GM03348 (cell line): ENCODE results near the gene UMAD1.

ENCODE experiments used
- DNase-seq: peaks from one replicate; pipeline ENCODE4 v3.0.0; 2012; ENCODE audit warnings: low spot score

Gene UMAD1

DNA sequence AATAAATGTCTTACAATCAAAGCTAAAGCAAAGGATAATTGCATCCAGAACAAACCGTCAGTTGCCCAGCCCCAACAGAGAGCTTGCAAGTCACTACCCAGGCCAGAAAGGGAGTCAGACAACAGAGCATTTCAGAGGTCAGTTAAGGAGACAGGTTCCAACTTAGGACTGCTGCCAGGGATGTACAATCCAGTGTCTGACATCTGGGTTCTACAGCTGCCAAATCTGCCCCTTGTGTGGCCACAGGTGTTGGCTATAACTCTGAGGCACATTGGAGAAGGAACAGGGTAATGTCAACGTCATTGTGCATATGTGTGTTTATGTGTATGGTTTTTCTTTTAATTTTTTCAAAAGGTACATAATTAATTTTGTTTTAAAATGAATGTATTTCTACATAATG lies 242.8 kb downstream of the UMAD1 start:
- DNase-seq = no peak

DNA sequence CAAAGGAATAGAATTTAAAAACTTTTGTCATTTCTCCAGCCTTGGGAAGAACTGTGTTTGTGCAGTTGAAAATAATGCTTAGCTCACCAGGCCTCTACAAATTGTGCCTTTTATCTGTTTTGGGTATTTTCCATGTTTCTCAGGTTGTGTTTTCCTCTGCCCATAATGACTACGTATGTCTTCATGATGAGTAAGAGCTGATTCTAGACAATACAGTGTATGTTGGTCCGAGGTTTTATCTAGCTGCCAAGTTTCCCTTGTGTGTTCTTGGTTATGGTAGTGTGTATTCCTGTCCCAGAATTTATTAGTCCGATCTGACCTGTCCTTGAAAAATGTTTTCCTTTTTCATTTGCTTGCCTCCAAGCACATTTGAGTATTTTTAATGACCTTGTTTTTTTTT lies 244.3 kb downstream of the UMAD1 start:
- DNase-seq = no peak

DNA sequence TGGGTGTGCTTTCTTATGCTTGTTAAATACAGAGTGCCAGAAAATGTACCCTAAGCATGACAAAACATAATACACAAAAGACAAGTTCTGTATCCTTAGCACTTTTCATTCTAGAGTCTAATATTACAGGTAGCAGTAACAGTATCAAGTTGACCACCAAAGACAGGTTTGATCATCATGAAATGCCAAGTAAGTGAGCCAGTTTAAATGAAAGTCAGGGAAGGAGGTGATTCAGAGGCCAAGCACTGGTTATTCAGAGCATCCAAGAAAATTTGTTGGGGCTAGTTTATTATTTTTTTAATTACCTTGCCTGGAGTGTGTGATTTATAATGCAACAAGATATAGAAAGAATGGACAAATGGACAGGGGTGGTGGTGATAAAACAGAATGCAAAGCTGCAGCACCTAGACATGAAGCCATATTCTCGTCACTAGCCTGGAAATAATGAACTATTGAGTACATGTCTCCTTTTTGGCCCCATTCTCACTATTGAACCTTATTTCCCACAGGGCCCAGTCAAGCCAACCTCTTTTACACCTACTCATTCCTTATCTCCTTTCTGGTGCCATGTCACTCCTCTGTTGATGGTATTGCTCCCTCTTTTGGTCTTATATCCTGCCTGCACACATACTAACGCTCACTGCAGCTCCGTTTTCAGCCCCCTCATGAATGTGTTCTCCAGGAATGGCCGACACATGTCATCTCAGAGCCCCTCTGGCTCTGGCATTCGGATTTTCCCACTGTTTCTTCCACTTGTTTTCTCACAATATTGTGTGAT lies 249.4 kb downstream of the UMAD1 start:
- DNase-seq = no peak

DNA sequence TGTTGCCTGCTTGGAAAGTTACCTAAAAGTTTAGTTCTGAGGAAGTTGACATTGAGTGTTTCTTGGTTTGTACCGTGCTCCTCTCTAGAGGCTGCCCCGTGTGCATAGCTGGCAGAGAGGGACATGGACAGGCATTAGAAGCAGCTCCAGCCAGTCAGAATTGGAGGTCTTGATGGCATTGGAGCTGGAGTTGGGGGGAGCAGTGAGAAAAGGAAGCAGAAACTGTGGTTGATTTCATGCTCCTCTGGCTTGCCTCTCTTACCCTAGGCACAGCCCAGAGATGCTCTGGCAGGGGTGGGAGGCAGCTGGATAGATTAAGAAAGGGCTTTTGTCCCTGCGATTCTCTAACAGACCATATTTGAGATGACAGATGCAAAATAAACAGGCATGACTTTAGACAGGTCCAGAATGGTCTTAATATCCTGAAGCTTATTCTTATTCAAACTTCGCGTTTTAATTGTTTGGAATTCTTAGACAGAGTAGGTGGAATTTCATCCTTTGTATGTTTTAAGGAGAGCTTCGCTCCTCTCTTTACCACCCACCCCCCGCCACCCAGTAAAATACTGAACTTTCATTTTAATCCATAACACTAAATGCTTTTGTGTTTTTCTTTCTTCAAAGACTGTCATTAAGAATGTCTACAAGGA lies 254.6 kb downstream of the UMAD1 start:
- DNase-seq = no peak

DNA sequence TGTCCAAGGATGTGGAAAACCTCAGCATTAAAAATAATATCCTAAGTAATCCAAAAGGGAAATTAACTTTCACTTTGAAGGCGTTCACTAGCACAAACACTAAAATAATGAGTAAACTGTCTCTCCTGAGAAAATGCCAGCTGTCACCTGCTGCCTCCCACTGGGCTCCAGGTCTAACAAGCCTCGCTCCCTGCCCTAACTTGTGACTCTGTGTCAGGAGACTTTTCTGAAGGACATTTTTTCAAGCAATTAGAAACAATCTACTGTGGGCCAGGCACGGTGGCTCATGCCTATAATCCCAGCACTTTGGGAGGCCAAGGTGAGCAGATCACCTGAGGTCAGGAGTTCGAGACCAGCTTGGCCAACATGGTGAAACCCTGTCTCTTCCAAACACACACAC lies 255.2 kb downstream of the UMAD1 start:
- no peak for DNase-seq

DNA sequence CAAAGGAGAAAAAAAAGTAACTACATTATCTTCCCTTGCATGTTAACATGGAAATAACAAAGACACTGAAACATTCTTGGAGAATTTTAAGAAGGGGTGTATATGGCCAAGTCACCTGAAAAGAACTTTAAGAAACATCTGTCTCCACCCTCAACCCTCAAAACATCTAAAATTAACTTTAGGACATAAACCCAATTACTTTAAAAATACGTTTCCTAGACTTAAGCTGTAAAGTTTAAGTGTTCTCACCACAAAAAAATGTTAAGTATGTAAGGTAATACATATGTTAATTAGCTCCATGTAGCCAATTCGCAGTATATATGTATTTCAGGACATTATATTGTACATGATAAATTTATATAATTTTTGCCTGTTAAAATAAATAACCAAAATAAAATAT lies 257.0 kb downstream of the UMAD1 start:
- DNase-seq = no peak

DNA sequence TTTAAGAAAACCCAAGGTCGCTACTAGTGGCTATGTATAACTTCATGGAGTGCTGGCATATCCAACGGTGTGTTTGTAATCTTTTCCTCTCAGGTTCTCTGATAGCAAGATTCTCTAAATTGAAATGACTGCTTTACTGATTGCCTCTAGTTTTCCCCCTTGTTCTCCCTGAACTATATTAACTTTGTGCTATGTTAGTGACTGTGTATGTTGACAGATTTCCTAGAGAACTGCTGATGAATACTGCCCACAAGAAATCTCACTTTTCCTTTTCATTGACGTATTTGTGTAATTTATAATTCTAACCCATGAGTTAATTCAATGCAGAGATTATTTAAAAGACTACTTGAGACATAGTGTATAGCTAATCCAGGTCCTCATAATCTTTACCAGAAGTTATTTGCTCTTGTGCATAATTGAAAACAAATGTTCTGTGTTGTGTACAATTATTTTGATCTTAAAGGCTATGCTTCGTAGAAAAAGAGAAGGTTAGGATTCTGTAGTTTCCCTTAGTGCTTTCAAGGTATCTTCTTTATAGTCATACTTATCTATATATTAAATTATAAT lies 257.5 kb downstream of the UMAD1 start:
- DNase-seq = no peak

DNA sequence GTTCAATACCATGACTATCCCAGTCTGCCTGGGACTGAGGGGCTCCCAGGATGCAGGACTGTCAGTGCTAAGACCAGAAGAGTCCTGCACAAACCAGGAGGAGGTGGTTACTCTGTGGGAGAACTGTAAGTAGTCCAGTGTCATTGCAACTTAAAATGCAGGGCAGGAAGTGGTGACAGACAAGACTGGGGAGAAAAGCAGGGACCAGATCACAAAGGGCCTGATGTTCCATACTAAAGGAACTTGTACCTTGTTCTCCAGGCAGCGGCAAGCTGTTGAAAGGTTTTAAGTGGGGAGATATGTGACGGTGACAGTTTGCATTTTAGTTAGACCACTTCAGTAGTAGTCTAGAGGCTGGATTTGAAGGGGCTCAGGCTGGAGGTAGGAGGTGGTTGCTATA lies 262.3 kb downstream of the UMAD1 start:
- DNase-seq = no peak

DNA sequence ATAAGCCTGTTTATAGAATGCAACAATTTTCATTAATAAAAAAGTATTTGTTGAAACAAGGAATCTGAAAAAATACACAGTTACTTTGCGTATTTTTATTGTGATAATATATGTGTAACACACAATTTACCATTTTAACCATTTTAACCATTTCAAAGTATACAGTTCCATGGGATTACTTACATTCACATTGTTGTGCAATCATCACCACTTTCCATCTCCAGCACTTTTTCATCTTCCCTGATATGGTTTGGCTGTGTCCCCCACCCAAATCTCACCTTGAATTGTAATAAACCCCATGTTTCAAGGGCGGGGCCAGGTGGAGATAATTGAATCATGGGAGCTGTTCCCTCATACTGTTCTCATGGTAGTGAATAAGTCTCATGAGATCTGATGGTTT lies 266.8 kb downstream of the UMAD1 start:
- no peak for DNase-seq

DNA sequence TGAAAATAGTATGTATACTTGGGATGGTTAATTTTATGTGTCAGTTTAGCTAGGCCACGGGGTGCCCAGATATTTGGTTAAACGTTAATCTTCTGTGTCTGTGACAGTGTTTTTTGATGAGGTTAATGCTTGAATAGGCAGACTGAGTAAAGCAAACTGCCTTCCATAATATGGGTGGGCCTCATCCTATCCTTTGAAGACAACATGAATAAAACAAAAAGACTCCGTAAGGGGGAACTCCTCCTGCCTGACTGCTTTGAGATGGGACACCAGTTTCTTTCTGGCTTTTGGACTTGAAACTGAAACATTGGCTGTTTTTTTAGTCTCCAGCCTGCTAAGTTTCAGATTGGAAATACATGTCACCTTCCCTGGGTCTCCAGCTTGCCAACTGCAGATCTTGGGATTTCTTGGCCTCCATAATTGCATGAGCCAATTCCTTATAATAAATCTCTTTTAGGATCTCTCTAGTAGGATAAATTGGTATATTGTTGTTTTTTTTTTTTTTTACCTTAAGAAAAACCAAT lies 268.1 kb downstream of the UMAD1 start:
- no peak for DNase-seq

DNA sequence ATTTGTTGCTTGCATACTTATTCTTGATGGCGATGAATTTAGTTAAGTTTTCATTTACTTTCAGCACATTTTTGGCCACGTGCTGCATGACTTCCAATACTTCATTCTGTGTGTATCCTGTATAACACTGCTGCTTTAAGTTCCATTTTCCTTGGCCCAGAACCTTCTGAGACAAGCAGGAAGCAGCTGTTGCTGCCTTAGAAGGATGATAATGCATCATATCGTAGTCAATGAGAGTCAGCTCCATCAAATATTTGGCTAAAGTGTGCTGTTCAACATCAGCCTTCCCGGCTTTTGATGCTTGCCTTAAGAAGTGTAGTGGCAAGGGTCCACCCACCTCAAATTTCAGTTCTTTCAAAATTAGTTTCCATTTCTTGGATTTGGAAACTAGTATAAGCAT lies 268.8 kb downstream of the UMAD1 start:
- DNase-seq = no peak

DNA sequence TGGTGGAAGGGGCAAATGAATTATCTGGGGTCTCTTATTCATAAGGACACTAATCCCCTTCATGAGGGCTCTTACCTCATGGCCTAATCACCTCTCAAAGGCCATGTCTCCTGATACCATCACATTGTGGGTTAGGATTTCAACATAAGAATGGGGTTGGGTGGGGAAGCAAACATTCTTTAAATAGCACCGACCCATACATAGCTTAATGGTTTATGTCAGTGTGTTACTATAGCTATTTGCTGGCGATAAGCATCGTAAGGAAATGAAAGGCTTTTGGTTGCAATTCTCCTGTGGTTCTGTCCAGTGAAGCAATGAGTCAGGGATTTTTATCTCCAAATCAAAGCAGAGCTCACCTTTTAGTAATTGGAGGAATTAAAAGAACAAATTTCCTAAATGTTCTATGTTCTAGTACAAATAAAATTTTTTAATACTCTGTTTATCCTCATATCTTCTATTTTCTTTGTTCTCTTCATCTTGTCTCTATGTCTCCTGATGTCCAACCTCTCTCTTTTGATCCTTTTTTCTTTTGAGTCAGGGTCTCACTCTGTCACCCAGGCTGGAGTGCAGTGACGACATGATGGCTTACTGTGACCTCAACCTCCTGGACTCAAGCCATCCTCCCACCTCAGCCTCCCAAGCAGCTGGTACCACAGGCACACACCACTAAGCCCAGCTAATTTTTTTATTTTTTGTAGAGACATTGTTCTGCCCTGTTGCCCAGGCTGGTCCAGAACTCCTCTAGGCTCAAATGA lies 271.0 kb downstream of the UMAD1 start:
- DNase-seq = peak; percentile 23

DNA sequence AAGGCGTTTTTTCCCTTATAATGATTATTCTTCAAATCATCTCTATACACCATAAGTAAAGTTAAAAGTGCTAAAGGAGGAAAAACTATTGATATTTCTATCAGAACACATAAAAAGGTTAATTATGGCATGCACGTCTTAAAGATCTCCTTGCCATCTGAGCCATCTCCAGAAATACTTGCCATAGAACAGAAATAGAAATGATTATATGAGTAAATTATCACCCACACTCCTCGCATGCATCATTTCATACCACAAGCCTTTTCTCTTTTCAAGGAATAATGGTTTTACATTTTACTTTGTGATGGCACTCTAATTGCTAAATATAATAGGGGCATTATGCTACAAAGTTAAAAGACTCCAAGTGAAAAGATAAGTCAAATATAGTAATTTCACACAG lies 272.4 kb downstream of the UMAD1 start:
- no peak for DNase-seq

DNA sequence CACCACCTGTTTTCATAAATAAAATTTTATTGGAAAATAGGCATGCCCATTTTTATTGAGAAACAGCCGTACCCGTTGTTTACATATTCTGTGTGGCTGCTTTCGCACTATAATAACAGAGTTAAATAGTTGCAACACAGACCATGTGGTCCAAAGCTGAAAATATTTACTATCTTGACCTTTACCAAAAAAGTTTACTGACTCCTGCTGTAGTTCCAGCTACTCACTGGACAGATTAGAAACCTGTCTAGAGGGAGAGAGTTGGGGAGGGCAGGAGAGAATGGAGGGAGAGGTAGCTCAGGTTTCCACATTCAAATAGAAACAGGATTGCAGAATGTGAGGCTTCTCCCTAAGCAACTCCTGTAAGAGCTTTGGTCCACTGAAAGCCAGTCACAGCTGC lies 273.0 kb downstream of the UMAD1 start:
- no peak for DNase-seq

DNA sequence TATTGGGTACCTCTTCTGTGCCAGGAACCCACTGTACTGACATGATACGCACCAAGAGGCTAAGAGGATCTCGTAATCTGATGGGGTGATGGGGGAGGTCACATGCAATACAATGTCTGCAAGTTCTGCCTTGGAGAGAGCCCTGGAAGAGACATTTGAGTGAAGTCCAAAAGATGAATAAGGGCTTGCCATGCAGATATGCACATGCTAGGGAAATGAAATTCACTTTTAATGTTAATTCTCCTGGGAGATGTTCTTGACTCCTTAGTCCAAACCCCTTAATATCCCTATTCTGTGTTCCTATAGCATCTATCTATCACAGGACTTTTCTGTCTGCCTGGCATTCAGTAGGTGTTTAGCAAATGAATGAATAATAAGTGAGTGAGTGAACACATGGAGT lies 274.0 kb downstream of the UMAD1 start:
- no peak for DNase-seq

DNA sequence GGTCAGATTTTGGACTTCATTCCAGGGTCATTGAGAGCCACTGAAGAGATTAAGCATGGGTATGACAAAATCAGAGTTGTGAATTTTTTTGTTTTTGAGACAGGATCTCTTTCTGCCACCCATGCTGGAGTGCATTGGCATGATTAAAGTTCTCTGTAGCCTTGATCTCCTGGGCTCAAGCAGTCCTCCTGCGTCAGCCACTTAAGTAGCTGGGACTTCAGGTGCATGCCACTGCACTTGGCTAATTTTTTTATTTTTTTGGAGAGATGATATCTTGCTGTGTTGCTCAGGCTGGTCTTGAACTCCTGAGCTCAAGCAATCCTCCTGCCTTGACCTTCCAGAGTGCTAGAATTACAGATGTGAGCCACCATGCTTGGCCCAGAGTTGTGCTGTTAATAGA lies 275.5 kb downstream of the UMAD1 start:
- DNase-seq = no peak

DNA sequence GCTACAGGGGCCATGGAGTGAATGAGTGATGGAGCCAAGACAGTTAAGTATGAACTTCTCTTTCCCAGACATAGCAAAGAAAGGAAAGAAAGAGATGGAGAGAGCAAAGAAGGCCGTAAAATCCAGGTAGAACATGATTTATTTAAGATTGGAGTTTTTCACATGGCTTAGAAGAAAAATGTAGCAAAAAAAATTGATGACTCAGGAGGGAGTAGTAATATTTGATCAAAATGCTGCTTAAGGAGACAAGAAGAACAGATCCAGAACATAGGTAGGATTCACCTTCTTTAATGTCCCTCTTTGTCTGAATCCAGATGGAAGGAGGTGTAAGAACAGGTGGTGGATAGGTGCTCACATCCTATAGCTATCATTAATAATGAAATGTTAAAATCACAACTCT lies 277.0 kb downstream of the UMAD1 start:
- DNase-seq = no peak

DNA sequence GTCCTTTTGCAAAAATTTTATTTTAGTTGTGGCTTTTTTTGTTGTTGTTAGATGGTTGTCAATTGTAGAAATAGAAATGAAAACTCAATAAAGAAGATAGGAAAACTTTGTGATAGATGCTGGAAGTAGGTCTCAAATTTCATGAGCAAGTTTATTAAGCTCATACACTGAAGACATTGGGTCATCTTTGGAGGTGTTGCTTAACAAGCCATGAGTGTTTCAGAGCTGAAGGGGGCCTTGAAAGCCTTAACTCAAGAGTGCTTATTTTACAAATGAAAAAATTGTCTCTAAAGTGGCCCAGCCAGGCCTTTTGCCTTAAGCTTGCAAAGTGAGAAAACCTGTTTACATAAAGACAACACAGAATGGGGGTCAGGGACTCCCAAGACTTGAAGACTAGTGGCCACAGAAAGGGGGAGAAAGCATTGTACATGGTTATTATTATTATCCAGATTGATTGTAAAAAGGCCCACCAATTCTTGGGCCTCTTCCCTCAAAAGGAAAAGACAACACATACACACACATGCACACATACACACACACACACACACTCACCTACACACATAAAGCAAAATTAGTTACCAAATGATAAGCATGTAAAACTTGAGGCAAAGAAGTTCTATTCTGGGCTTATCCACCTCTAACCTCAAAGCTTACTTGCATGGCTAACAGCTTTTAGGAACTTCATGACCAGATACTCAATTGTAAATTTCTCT lies 278.3 kb downstream of the UMAD1 start:
- no peak for DNase-seq

DNA sequence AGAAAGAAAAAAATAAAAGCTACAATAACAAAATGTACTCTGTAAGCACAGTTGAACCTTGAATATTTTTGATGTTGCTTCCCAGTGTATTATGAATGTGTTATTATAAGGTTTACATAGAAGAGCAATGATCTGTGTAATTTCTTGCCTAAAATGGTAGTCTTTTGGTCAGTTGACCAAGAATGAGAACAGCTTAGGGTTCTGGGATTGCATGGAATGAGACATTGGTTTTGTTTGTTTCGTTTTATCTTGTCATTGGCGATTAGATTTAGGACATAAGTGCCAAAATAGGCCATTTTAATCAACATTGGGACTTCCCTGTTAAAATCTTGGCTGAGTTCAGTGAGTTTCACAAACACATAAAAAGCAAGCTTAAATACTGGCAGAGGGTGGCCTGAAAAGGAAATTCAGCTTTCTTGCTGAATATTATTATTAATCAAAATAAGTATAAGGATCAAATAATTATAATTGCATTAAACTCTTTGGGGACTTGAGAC lies 278.9 kb downstream of the UMAD1 start:
- DNase-seq = no peak

DNA sequence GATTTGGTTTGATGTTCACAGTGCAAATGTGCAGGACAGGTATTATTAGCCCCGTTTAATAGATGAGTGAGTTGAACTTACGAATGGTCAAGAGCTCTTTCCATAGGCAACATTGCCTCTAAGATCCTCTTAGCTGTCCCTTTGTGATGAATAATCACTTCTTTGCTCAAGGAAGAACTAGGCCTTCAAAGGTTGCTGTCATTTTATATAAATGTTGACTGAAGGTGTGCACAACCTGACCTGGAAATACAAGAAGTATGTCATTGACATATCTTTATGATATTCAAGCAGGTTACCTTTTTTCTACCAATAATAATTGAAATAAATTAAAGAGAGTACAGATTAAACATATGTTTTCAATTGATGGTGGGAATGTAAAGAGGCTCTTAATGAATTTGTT lies 279.5 kb downstream of the UMAD1 start:
- DNase-seq = no peak

DNA sequence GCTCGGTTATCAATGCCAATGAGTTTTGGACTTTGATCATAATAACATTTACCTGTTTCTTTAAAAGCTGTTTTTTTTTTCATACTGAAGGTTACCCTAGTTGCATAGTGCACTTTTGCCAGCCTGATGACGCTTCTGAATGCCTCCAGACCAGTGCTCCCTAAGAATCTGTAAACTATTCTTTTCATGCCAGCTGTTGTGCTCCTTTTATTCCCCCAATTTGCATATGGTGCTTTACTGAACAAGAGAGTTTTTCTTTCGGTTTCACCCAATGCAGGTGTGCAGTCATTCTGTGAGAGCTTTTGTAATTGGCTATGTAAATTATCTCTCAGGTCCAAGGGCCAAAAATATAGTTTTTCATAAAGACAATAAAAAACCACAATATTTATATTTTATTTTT lies 279.9 kb downstream of the UMAD1 start:
- DNase-seq = no peak

DNA sequence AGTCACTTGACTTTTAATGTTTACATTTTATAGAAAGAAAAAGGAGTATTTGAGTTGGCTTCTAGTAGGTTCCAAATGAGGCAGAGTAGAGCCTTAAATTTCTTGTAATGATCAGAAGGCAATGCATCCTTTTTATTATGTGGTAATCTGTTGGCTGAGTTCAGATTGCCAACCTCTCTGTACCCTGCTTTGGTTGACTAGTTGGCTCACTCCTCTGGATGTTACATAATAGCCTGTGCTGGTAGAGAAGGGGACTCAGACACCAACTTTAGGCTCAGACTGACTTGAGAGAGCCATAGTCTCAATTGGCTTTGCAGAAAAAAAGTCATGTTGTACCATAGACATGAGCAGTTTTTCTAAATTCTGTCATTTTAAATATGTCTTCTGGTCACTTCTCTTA lies 281.3 kb downstream of the UMAD1 start:
- DNase-seq = no peak
